Body of pancreas (tissue), 4 donors: ENCODE measurements around the gene AHI1. TPM values are rescaled to one million over a fixed set of nuclear protein-coding genes. Genes with fewer than 3 reads are reported as not detected.

Experiments used
- ATAC-seq: fragments of 150-250 bp; one replicate; pipeline ENCODE4 v1.9.1; 2016
- DNase-seq, 4 donors: peaks; one replicate each; pipeline ENCODE4 v3.0.0-alpha.2; 2019
- H3K27ac ChIP-seq, 4 donors: fragments of 200-600 bp; sonication (generic); 1 replicate in 3 of 4; 2 replicates in 1 of 4; pipeline versions ENCODE4 v1.5.1 to v1.6.1; 2016 to 2019; ENCODE audit warnings: mild to moderate bottlenecking in 1 of 4, mixed read lengths in 1 of 4, moderate library complexity in 1 of 4
- H3K27me3 ChIP-seq, 2 donors: fragments of 200-600 bp; sonication (generic); one replicate each; pipeline ENCODE4 v1.6.0; 2016; ENCODE audit warnings: mild to moderate bottlenecking in 1 of 2
- H3K36me3 ChIP-seq, 2 donors: fragments of 200-600 bp; sonication (generic); replicated peaks in 1 of 2; 2 replicates each; pipeline ENCODE4 v1.5.1; 2016; ENCODE audit warnings: low read depth in 2 of 2; ENCODE audit not compliant: insufficient read depth in 1 of 2
- H3K4me1 ChIP-seq: fragments of 200-600 bp; sonication (generic); one replicate; pipeline ENCODE4 v1.6.0; 2016
- H3K4me3 ChIP-seq, 2 donors: fragments of 200-600 bp; sonication (generic); 1 replicate in 1 of 2; 2 replicates in 1 of 2; pipeline ENCODE4 v1.5.1; 2016 to 2019
- H3K9me3 ChIP-seq, 3 donors: fragments of 200-600 bp; sonication (generic); 1 replicate in 2 of 3; 2 replicates in 1 of 3; pipeline ENCODE4 v1.5.1; 2016
- POLR2A ChIP-seq, 3 donors: fragments of 450-650 bp; IDR thresholded peaks; one replicate each; pipeline ENCODE4 v1.6.1; 2016; ENCODE audit warnings: antibody characterized with exemption in 3 of 3, mild to moderate bottlenecking in 2 of 3
- WGBS, 2 donors: methylation state at CpG; one replicate each; pipeline ENCODE4 v1.1.5; 2017; 5-methylcytosine and 5-hydroxymethylcytosine counted together
- intact Hi-C: fragments of 100-400 bp; cut with DNase I; formaldehyde crosslinking; loops from one replicate; pipeline ENCODE4 v1.15.1; 2023
- total RNA-seq, 2 donors: library from RNA; depleted of rRNA; stranded (reverse); fragments of >200 nt; gene quantifications; one replicate each; pipeline ENCODE4 v1.1.0, GENCODE V29; 2016
- TF ChIP-seq, protein P1 (sequence below), 7 experiments: fragments of 450-650 bp in 4 of 7; fragments of 200-600 bp in 3 of 7; sonication (generic) in 3 of 7; IDR thresholded peaks; one replicate each; pipeline ENCODE4 v1.5.1; 2016 to 2019; ENCODE audit warnings: antibody characterized with exemption in 7 of 7

The AHI1 gene
- total RNA-seq, 2 donors from 2014 or later = 20.2 to 107 TPM

DNA sequence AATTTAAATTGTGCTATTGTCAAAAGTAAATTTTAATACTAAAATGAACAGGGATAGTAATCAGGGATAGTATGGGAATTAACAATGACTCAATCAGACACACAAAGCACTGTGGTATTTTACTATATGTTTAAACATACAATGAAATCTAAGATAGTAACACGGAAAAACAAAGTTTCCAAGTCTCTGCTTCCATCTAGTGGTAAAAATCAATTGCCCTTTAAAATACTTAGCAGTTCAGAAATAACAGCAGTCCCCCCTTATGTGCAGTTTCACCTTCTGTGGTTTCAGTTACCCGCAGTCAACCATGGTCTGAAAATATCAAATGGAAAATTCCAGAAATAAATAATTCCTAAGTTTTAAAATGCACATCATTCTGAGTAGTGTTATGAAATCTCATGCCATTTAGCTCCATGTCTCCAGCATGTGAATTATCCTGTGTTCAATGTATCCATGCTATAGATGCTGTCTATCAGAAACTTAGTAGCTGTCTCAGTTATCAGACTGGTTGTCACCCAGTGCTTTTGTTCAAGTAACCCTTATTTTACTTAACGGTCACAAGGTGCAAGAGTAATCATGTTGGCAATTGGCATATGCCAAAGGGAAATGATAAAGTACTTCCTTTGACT, 58.5 kb downstream of the AHI1 start:
- no peak for TF ChIP-seq POLR2A (IDR thresholded peaks at IDR 0.05)
- TF ChIP-seq, protein P1, sequence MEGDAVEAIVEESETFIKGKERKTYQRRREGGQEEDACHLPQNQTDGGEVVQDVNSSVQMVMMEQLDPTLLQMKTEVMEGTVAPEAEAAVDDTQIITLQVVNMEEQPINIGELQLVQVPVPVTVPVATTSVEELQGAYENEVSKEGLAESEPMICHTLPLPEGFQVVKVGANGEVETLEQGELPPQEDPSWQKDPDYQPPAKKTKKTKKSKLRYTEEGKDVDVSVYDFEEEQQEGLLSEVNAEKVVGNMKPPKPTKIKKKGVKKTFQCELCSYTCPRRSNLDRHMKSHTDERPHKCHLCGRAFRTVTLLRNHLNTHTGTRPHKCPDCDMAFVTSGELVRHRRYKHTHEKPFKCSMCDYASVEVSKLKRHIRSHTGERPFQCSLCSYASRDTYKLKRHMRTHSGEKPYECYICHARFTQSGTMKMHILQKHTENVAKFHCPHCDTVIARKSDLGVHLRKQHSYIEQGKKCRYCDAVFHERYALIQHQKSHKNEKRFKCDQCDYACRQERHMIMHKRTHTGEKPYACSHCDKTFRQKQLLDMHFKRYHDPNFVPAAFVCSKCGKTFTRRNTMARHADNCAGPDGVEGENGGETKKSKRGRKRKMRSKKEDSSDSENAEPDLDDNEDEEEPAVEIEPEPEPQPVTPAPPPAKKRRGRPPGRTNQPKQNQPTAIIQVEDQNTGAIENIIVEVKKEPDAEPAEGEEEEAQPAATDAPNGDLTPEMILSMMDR (IDR thresholded peaks at IDR 0.05) = peak in 3 of 7 experiments; percentile 6 to 24 (median 23)
- Histone ChIP-seq H3K4me1 (no peaks in the 10 kb centered on the region), H3K36me3 (peaks cover 0 to 9% of the 10 kb centered on the region in 2 donors), H3K27me3 (no peaks in the 10 kb centered on the region), H3K27ac (no peak overlapping the region), H3K9me3 (no peaks in the 10 kb centered on the region), H3K4me3 (no peak overlapping the region)
- intact Hi-C loops = no loop called here
- no peak for DNase-seq
- no peak for ATAC-seq
- 29 to 55% methylated on average over 3 of the region's 3 CpGs for WGBS, 2 donors

DNA sequence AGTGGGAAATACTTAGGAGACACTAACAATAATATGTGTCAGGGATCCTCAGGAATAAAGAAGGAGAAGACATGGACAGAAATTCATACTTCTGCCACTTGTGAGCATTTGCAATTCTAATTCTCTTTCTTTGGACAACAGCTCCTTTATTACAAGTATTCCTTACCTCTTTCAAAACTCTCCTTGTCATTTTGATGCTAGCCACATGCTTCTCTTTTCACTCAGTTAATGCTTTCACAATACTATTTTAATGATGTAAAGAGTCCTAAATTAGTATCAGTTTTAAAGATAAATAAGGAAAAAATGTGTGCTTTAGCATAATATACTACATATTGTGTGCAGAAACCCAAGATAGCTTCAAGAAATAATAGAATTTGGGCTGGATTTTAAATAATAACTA, 62.5 kb downstream of the AHI1 start:
- intact Hi-C loops = no loop called here
- no peak for ATAC-seq
- H3K4me3 ChIP-seq = no peak overlapping the region
- H3K36me3 ChIP-seq = peaks cover 0 to 6% of the 10 kb centered on the region in 2 donors
- DNase-seq = no peak
- no peaks in the 10 kb centered on the region for H3K4me1 ChIP-seq
- no peaks in the 10 kb centered on the region for H3K9me3 ChIP-seq
- no peak overlapping the region for H3K27ac ChIP-seq
- TF ChIP-seq, protein P1 (IDR thresholded peaks at IDR 0.05) = no peak
- no peak for TF ChIP-seq POLR2A (IDR thresholded peaks at IDR 0.05)
- no peaks in the 10 kb centered on the region for H3K27me3 ChIP-seq

DNA sequence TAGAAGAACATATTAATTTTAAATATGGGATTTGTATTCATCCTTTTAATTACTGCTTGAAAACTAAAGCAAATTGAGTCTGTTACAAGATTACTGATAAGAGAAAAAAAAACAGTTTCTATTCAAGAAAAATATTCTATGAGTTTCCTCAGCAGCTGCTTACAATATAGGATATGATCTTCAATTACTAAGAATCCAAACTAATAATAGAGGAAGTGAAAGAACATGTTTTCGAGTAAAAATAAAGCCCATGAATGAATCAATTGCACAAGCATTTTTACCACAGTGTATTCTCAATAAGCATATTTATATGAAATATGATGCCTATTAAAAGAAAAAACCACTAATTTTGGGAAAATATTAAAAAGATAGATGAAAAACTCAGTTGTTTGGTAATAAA, 63.4 kb downstream of the AHI1 start:
- H3K36me3 ChIP-seq = peaks cover 0 to 6% of the 10 kb centered on the region in 2 donors
- intact Hi-C loops = no loop called here
- H3K27ac ChIP-seq = no peak overlapping the region
- no peak for DNase-seq
- H3K4me3 ChIP-seq = no peak overlapping the region
- ATAC-seq = no peak
- no peaks in the 10 kb centered on the region for H3K4me1 ChIP-seq
- TF ChIP-seq POLR2A (IDR thresholded peaks at IDR 0.05) = no peak
- TF ChIP-seq, protein P1 (IDR thresholded peaks at IDR 0.05) = no peak
- 71 to 88% methylated on average over 1 of the region's 1 CpG for WGBS, 2 donors
- no peaks in the 10 kb centered on the region for H3K9me3 ChIP-seq
- H3K27me3 ChIP-seq = no peaks in the 10 kb centered on the region

DNA sequence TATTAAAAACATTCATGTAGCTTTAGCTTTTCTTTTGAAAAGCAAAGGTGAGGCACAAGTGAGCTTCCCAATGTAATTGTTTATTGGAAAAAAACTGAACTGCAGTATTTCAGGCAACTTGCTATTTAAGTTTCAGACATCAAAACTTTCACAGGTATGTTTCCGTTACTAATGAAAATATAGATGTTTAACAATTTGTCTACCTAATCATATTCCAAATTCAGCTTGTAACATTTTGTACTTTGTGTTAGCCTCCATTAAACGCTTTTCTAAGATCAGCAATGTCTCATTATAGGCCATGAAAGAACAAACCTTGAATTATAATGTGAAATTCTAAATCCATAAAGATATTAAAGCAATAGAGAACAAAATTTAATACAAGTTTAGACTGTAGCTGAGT, 69.5 kb downstream of the AHI1 start:
- no peaks in the 10 kb centered on the region for H3K9me3 ChIP-seq
- H3K36me3 ChIP-seq = peaks cover 0 to 2% of the 10 kb centered on the region in 2 donors
- H3K4me3 ChIP-seq = no peak overlapping the region
- intact Hi-C loops = loop anchor here (10.0 kb wide), 1 partner anchor 293 kb away; no protein-coding TSS in a partner anchor
- ATAC-seq (no peak), DNase-seq (no peak)
- WGBS, 2 donors = 89 to 93% methylated on average over 2 of the region's 2 CpGs
- H3K27ac ChIP-seq = no peak overlapping the region
- TF ChIP-seq, protein P1 (IDR thresholded peaks at IDR 0.05) = no peak
- no peak for TF ChIP-seq POLR2A (IDR thresholded peaks at IDR 0.05)
- H3K27me3 ChIP-seq = no peaks in the 10 kb centered on the region
- no peaks in the 10 kb centered on the region for H3K4me1 ChIP-seq

DNA sequence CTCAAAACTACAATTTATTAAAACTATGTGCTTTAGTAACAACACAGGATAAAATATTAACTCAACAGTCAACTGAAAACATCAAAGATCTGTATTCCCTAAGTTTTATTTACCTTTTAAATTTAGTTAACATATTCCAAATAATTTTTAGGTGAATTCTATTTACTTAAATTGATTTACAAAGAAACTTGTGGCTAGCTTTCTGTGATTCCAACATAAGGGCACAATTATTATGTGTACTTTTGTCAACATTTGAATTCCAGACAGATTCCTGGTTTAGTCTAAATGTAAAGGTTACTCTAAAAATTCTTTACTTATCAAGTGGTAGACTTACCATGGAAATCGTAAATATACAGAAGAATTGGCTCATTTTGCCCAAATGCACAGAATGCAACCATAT, 70.7 kb downstream of the AHI1 start:
- H3K9me3 ChIP-seq = no peaks in the 10 kb centered on the region
- intact Hi-C loops = loop anchor here (10.0 kb wide), 1 partner anchor 292 kb away; no protein-coding TSS in a partner anchor
- peaks cover 0 to 2% of the 10 kb centered on the region in 2 donors for H3K36me3 ChIP-seq
- WGBS, 2 donors = 81% methylated on average over 1 of the region's 1 CpG
- no peak for TF ChIP-seq POLR2A (IDR thresholded peaks at IDR 0.05)
- TF ChIP-seq, protein P1 (IDR thresholded peaks at IDR 0.05) = no peak
- H3K4me1 ChIP-seq = no peaks in the 10 kb centered on the region
- H3K27ac ChIP-seq = no peak overlapping the region
- ATAC-seq (no peak), DNase-seq (no peak)
- H3K27me3 ChIP-seq = no peaks in the 10 kb centered on the region
- H3K4me3 ChIP-seq = no peak overlapping the region
